Measurements from ENCODE around the gene MB21D2. TPM values are rescaled to one million over a fixed set of nuclear protein-coding genes. Genes with fewer than 3 reads are reported as not detected.
"Not testable (repeated sequence)": the region's sequence is repeated elsewhere in the genome, so short reads cannot be mapped to it uniquely, and the experiment has no call there.

Gene MB21D2
- total RNA-seq, 6 donors from 2014 or later: 4.6 to 8.0 (median 5.3) TPM

DNA sequence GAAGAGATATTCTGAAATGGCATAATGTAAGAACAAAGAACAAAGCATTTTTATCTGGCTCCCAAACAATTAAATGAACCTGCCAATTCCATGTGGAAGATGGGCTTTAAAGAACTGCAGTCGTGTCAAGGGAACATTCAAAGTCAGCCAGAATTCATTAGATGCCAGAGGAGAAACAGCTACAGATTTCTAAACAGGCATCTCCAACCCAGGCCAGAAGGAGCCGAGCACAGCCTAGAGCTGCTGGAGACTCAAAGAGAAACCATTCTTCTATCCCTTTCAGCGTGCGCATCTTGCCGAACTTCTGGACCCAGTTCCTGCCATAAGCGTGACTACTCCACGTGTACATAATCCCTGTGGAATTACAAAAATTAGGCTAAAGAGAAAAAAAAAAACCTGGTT lies 60.4 kb downstream of the MB21D2 start:
- WGBS, 2 donors: 87 to 94% methylated on average over 7 of the region's 7 CpGs
- H3K36me3 ChIP-seq: no peaks in the 10 kb centered on the region
- DNase-seq (no peak), ATAC-seq (ENCODE audit: low FRiP score in 2 of 2) (no peak)
- no peaks in the 10 kb centered on the region for H3K9me3 ChIP-seq
- H3K27ac ChIP-seq: no peak overlapping the region
- TF ChIP-seq POLR2A (IDR thresholded peaks at IDR 0.05) (no peak), POLR2AphosphoS5 (IDR thresholded peaks at IDR 0.05) (no peak), EP300 (IDR thresholded peaks at IDR 0.05) (no peak)
- TF ChIP-seq, protein P1, sequence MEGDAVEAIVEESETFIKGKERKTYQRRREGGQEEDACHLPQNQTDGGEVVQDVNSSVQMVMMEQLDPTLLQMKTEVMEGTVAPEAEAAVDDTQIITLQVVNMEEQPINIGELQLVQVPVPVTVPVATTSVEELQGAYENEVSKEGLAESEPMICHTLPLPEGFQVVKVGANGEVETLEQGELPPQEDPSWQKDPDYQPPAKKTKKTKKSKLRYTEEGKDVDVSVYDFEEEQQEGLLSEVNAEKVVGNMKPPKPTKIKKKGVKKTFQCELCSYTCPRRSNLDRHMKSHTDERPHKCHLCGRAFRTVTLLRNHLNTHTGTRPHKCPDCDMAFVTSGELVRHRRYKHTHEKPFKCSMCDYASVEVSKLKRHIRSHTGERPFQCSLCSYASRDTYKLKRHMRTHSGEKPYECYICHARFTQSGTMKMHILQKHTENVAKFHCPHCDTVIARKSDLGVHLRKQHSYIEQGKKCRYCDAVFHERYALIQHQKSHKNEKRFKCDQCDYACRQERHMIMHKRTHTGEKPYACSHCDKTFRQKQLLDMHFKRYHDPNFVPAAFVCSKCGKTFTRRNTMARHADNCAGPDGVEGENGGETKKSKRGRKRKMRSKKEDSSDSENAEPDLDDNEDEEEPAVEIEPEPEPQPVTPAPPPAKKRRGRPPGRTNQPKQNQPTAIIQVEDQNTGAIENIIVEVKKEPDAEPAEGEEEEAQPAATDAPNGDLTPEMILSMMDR (IDR thresholded peaks at IDR 0.05): no peak
- H3K27me3 ChIP-seq: no peaks in the 10 kb centered on the region
- no peak overlapping the region for H3K4me3 ChIP-seq
- peaks cover 0 to 5% (median 3%) of the 10 kb centered on the region in 4 donors for H3K4me1 ChIP-seq

DNA sequence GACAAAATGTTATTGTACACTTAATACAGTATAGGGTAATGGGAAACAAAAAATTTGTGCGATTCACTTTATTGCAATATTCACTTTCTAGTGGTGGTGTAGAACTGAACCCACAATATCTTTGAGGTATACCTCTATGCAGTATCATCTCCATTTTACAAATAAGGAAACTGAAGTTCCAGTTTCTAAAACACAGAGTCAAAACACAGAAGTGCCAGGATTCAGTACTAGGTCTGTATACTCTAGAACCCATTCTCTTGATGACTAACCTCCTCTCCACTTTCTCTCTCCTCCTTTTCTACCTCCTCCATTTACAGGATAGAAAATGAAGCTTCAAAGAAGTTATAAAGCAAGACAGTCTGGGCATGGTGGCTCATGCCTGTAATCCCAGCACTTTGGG lies 62.2 kb downstream of the MB21D2 start:
- no peaks in the 10 kb centered on the region for H3K36me3 ChIP-seq
- no peak overlapping the region for H3K27ac ChIP-seq
- H3K27me3 ChIP-seq: no peaks in the 10 kb centered on the region
- ATAC-seq (ENCODE audit: low FRiP score in 2 of 2) (no peak), DNase-seq (no peak)
- 91 to 98% methylated on average over 1 of the region's 1 CpG for WGBS, 2 donors
- TF ChIP-seq EP300 (IDR thresholded peaks at IDR 0.05) (no peak), POLR2A (IDR thresholded peaks at IDR 0.05) (no peak), POLR2AphosphoS5 (IDR thresholded peaks at IDR 0.05) (no peak)
- TF ChIP-seq, protein P1 (IDR thresholded peaks at IDR 0.05): no peak
- H3K9me3 ChIP-seq: no peaks in the 10 kb centered on the region
- H3K4me3 ChIP-seq: no peak overlapping the region
- H3K4me1 ChIP-seq: peaks cover 0 to 16% (median 11%) of the 10 kb centered on the region in 4 donors

DNA sequence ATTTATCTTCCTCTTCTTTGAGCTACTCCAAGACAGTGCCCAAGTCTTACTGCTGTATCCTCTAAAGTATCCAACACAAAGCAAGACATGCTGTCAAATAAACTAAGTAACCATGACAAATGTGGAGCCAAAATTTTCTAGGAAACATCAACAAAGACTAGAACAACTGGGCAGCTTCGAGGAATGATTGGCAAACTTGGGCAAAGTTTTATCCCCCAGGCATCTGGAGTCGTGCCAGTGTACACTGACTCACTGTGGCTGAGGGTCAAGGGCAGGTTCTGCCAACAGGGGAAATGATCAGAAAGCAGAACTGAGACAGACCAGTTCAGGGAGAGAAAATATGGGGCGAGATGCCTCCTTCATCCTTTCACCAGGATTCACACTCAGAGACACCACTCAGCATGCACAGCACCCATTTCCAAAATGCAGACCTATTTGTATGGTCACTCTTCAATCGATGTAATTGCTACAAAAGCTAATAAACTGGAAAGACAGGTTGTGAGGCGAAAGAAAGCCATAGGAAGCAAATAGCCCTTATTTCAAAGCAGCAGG lies 65.8 kb downstream of the MB21D2 start:
- H3K27me3 ChIP-seq: no peaks in the 10 kb centered on the region
- no peaks in the 10 kb centered on the region for H3K36me3 ChIP-seq
- no peak overlapping the region for H3K27ac ChIP-seq
- no peaks in the 10 kb centered on the region for H3K9me3 ChIP-seq
- peak in 1 of 2 donors; percentile 67 for DNase-seq
- TF ChIP-seq, protein P1 (IDR thresholded peaks at IDR 0.05): no peak
- TF ChIP-seq EP300 (IDR thresholded peaks at IDR 0.05) (no peak), POLR2AphosphoS5 (IDR thresholded peaks at IDR 0.05) (peak; percentile 38 to 44)
- H3K4me3 ChIP-seq: no peak overlapping the region
- H3K4me1 ChIP-seq: peaks cover 5 to 24% (median 14%) of the 10 kb centered on the region in 4 donors
- 38% methylated on average over 5 of the region's 5 CpGs for WGBS, 2 donors
- peak; percentile 76 to 85 for ATAC-seq (ENCODE audit: low FRiP score in 2 of 2)

- no peak overlapping the region for H3K4me3 ChIP-seq
- no peaks in the 10 kb centered on the region for H3K36me3 ChIP-seq
- peak; percentile 32 to 36 for ATAC-seq (ENCODE audit: low FRiP score in 2 of 2)
- no peak overlapping the region for H3K27ac ChIP-seq
- H3K27me3 ChIP-seq: no peaks in the 10 kb centered on the region
- peaks cover 5 to 24% (median 14%) of the 10 kb centered on the region in 4 donors for H3K4me1 ChIP-seq
- no peak for TF ChIP-seq POLR2AphosphoS5 (IDR thresholded peaks at IDR 0.05)
- TF ChIP-seq EP300 (IDR thresholded peaks at IDR 0.05): no peak
- no peak for TF ChIP-seq POLR2A (IDR thresholded peaks at IDR 0.05)
- TF ChIP-seq, protein P1 (IDR thresholded peaks at IDR 0.05): no peak
- 82 to 85% methylated on average over 10 to 14 of the region's 14 CpGs for WGBS, 2 donors
- H3K9me3 ChIP-seq: no peaks in the 10 kb centered on the region
- DNase-seq: peak; percentile 23
Measured at GRCh38 chr3:192850451-192850981, 67.1 kb downstream of the MB21D2 start.

- not testable (repeated sequence) for H3K27ac ChIP-seq; ATAC-seq (ENCODE audit: low FRiP score in 2 of 2); H3K4me3 ChIP-seq; H3K9me3 ChIP-seq; DNase-seq; H3K36me3 ChIP-seq; H3K27me3 ChIP-seq
- H3K4me1 ChIP-seq: peaks cover 5 to 24% (median 14%) of the 10 kb centered on the region in 4 donors
- WGBS, 2 donors: 90 to 94% methylated on average over 11 of the region's 11 CpGs
Measured at GRCh38 chr3:192849821-192850220, 67.8 kb downstream of the MB21D2 start.

Measured in upper lobe of left lung (tissue), 6 donors.